GM21717 (cell line): ENCODE measurements around the gene CIAO3.

Experiments used
- ATAC-seq: cut with Tn5 transposase; IDR thresholded peaks from one replicate; pipeline ENCODE4 v1.9.1; 2021; ENCODE audit warnings: mild to moderate bottlenecking, moderate library complexity; ENCODE audit not compliant: unreplicated experiment

CIAO3 gene

DNA sequence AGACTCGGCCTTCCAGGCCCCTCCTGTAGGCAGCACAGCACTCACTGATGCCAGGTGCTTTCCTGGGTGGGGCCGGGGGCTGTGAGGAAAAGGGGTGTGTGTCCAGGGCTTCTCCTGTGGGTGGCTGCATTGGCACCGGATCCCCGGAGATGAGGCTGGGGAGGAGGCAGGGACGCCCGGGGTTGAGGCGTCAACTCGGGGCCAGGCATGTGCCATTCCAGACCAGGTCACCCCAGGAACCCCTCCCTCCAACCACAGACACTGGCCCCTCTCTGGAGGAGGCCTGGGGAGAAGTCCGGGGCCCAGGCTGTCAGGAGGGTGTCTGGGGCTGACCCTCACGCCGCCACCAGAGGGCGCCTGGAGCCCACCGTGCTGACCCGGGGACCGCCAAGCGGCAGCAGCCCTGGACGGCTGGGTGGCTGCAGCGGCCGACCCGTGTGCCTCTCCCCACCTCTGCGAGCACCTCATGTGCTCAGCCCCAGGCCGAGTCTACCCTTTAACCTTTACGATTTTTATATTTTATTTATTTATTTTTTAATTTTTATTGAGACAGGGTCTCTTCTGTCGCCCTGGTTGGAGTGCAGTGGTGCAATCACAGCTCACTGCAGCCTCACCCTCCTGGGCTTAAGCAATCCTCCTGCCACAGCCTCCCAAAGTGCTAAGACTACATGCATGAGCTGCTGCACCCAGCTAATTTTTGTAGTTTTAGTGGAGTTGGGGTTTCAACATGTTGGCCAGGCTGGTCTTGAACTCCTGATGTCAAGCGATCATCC lies 29.1 kb downstream of the CIAO3 start:
- no peak for ATAC-seq

DNA sequence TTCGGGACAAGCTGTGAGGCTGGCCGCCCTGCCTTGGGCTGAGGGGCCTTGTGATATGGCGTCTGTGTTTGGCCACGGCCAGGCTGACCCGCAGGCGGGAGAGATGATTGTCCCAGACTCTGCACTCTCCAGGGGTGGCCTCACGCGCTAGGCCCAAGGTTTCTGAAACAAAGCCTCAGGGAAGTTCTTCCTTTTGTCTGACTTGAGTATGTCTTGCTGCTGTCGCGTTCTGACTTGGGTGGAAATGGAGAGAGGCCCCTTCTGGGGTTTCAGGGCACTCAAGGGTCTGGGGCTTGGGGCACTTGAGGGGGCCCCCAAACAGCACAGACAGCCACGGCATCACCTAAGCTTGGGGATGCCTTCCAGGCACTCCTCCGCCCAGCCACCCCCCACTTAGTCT lies 29.7 kb downstream of the CIAO3 start:
- ATAC-seq, result no peak

DNA sequence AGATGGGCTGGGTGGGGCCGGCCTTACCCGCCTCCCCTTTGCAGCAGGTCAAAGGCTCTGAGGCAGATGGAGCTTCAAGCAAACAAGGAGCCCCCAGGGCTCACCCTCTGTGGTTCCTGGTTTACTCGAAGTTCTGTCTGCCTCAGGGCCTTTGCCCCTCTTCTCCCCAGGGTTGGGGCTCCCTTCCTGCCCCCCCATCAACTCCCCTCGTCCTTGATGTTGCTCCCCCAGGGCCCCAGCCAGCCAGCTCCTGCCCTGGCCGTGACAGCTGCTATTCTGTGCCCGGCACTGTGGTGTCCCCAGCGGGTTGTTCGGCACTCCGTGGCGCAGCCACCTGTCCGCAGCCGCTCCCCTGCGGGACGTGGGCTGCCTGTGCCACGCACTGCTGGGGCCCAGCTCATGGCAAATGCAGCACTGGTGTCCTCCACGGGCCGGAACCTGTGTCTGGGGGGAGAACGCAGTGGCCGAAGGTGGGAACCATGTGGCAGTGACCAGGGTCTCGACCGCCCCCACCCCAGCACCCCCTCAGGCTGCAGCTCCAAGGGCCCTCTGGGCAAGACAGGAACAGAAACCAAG lies 30.2 kb downstream of the CIAO3 start:
- ATAC-seq, result no peak

DNA sequence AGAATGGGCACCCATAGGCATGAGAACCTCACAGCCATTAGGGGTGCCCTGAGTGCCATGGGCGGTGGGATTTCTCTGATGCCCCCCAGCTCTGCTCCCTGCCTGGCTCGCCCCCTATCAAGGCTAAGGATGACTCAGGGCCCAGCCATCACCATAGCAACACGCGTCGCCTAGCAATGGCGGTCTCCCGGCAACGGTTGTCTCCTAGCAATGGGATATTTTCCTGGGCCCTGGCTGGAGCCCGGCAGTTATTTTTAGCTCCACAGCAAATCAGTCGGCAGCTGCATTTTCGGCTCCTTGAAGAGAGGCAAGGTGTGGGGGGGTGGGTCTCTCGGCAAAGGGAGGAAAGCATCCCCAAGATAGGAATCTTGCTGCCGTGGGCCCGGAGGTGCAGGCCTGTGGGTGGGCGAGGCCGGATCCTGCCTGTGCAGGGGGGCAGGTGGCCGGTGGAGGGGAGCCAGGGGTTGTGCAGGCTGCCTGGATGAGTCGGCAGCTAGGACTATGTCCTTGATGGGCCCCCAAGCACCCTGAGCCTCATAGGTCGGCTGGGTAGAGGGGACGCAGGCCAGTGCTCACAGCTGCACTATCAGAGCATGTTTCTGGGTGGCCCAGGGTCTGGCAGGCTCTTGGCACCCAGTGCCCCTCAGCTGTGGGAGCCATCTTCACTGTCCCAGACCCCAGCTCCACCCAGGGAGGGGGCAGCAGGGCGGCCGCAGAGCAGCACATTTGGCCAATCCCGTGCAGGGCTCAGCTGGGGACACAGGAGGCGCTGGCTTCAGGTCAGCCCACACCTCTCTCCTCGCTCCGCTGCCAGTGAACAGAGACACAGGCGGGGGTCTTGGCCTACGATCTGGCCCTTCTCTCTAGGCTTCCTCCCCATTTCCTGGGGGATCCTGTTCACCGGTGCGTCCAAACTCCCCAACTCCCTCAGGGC lies 31.0 kb downstream of the CIAO3 start:
- ATAC-seq, result no peak

DNA sequence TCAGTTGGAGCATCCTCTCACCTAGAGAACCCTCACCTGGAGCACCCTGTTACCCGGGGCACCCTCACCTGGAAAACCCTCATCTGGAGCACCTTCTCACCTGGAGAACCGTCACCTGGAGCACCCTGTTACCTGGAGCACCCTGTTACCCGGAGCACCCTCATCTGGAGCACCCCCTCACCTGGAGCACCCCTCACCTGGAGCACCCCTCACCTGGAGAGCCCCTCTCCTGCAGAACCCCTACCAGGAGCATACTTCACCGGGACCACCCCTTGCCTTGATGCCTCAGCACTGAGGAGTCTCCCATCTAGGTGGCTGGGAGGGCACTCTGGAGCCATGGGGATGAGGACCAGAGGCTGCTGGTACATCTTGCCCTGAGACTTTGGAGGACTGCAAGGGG lies 31.8 kb downstream of the CIAO3 start:
- no peak for ATAC-seq

DNA sequence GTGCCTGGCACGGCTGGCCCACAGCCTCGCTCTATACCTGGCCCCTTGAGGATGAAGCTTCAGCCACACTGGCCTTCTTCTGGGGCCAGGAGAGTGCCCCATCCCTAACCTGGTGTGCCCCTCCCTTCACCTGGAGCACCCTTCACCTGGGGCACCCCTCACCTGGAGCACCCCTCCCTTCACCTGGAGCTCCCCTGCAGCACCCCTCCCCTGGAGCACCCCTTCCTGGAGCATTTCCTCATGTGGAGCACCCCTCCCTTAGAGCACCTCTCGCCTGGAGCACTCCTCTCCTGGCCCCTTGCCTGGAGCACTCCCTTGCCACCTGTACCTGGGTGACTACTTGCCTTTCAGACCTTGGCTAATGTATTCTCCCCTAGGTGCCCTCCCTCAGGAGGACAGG lies 32.8 kb downstream of the CIAO3 start:
- no peak for ATAC-seq

DNA sequence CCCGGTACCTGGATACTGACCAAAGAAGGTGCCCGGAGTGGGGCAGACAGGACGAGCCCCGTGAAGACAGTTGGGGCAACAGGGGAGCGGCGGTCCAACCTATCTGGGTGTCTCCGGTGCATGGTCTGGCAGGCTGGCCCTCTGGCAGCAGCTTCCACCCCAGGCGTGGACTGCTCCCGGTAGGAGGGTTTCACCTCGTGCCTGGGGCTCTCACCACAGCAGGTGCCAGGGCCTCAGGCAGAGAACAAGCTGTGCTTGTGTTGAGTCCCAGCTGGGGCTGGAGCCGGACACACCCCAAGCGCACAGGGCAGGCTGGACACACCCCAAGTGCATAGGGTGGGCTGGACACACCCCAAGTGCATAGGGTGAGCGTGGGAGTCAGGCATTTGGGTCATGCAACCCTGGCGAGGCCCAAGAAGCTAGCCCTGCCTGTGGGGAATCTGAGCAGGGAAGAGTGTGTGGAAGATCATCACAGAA lies 33.7 kb downstream of the CIAO3 start:
- ATAC-seq, result no peak

DNA sequence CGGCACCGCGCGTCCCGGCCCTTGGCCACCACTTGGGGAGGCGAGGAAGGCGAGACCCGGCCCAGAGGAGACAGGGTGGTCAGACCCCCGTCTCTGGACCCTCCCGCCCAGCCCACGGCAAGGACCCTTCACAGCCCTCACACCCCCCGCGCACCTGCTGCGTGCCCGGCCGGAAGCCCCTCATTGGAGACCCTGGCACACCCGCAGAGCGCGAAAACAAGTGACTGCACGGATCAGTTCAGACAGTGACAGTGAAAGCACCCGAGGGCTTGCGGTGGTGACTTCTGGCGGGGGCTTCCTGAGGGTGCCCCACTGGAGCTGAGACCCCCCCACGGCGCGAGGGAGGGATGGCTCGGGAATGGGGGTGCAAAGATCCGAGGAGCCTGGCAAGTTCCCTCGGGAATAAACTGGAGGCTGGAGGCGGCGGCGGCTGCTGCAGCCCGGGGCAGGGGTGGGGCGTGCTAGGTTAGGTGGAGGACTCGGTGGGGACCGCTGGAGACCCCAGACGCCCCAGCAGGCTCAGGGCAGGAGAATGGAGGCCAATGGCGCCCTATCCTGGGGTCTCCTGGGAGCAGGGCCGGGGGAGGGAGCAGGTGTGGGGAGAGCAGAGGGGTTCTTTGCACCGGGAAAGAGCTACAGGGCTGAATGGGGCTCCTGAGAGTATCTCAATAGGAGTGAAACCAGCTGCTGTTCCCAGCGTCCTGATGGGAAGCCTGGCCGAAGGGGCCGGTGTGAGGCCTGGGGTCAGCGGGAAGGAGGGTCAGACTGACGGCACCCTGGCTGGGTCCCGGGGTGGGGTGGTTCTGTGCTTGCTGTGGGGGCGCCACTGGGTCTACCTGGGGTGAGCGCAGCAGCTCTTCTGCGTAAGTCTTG lies 34.4 kb downstream of the CIAO3 start:
- no peak for ATAC-seq

DNA sequence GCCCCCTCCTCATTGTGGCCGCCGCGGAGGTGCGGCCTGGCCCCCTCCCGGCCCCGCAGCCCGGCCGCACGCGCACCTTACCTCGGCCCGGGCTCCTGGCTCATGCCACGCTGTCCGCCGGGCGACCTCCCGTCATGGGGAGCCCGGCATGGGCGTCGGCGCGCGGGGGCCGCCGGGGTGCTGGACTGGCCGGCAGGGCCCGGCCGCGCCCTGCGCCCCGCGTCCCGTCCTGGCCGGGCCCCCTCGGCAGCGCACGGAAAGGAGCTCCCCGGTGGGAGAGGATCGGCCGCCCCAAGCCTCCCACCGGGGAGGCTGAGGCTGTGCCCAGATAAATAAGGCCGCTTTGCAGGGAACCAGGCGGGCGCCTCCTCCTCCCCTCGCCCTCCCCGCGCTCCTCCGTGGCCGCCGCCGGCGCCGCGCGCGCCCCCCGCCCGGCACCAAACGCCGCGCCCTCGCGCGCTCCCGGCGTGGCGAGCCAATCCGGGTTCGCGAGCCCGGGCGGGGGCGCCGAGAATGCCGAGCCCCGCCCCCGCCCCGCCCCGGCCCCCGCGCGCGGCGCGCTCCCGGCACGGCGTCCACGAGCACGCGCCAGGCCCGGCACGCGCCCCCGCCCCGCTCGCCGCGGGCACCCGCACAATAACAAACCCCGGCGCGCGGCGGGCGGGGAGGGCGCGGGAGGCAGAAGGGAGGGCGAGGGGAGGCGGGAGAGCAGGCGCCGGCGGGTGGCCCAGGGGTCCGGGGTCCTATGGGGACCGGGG lies 35.2 kb downstream of the CIAO3 start, which contains the start of gene FBXL16:
FBXL16 (minus strand) TSS at position 371 of the 758 bp plus-strand sequence. CDS start 8,396 bp downstream, outside the sequence.
- no peak for ATAC-seq

DNA sequence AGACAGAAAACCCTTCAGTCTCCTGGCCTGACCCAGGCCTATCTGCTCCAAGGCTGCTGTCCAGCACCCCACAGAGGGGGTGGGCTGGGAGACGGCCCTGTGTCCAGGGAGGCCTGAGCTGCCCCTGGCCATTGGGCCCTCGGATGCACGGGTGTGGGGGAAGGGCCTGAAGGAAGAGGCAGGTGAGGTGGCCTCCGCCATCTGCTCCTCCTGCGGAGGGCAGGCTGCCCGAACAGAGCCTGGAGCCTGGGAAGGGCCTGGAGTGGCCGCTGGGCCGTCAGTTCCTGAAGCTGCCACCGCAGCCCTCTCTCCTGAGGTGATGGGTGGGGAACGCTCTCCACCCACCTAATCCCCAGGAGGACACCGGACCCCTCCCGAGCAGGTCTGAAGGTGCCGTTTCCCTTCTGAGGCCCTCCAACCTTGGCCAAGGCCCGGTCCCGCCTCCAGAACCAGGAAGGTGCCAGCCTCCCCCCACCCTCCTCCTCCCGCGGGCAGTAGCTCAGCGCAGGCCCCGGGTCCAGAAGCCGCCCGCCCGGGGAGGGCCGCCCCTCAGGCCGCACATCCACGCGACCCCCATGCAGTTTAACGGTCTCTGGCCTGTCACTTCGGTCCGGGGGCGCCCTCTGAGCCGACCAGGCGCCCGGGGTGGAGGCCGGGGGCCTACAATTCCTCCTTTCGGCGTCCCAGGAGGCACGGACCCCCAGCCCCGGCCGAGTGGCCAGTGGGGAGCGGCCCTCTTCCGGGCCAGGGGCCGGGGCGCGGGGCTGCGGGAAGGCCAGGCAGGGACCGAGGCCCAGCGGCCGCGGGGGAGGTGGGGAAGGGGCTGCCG lies 36.0 kb downstream of the CIAO3 start:
- ATAC-seq, result no peak

DNA sequence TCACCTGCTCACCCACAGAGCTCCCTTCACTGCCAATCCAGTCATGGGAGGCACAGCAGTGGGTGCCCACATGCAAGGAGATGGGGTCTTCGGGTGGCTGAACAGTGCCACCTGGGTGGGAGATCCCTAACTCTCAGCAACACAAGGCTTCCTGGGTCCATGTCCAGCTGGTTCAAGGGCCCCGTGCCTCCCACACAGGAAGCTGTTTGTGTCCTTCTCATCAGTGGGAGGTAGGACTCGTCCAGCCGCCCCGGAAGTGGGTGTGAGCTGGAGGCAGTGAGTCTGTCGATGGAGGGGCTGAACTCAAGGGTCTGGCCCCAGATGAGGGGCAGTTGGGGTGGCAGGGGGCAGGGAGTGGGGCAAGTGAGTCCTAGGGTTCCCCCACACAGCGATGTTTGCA lies 36.8 kb downstream of the CIAO3 start:
- no peak for ATAC-seq

DNA sequence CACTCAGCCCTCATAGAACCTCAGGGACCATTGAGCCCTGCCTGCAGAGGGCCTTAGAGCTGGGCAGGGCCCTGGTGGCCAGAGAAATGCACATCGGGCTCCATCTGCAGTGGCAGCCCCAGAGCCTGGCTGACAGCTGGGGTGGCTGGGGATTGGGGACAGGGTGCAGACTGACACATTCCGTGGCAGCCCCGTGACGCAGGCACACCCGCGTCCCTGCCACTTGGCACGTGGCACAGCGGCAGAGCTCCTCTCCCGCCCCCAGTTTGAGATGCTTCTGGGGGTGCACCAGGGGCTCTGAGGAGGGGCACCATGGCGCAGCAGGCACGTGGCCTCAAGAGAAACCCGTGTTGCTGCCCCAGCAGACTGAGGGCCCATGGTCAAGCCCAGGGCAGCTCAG lies 37.4 kb downstream of the CIAO3 start:
- ATAC-seq, result no peak

DNA sequence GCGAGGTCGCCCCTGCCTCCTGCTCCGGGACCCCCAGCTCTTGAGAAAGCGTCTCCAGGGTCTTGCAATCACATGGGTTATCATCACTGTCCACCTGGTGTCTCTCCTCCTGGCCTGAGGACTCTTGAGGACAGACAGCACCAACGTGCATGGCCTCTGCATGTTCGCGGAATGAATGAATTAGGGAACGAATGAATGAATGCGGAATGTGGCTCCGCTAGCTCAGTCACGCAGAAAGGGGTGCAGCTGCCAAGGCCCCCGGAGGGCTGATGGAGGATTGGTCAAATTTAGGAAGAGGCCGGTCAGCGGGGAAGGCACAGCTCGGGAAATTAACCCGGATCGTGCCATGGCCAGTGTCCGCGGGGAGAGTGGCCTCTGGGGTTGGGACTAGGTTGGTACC lies 38.5 kb downstream of the CIAO3 start:
- no peak for ATAC-seq

DNA sequence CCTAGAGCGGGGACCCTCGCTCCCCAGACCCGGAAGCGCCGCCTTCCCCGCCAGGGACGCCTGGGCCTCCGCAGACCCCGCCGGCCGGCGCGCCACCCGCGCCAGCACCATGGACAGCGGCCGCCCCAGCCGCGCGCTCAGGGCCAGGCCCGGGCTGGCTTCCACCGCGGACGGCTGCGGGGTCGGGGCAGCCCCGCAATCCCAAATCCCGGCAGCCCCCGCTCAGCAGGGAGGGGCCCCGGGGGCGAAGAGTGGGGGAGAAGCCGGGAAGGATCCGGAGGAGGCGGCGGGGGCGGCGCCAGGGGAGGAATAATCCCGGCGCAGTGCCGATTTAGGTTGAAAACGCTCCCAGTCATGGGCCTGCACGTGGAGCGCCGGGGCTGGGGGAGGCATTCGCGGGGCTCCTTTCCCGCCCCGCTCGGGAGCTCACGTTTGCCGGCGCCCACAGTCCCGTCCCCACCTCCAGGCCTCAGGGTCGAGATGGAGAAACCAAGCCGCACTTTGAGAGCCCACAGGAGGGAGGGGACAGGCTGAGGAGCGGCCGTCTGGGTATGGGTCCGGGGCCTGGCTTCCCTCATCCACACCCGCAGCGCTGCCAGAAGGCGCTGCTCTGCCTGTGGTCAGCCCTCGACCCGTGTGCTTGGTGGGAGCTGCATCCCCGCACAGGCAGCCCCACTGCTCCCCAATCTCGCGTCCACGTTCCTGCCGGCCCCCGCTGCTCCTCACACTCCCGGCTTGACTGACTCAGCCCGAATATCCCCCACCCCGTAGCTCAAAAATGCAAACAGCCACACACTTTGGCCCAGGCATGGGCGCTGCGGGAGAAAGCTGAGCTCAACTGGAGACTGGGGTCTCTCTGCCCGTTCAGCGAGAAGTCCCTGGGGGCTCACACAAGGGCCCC lies 39.9 kb downstream of the CIAO3 start:
- no peak for ATAC-seq

DNA sequence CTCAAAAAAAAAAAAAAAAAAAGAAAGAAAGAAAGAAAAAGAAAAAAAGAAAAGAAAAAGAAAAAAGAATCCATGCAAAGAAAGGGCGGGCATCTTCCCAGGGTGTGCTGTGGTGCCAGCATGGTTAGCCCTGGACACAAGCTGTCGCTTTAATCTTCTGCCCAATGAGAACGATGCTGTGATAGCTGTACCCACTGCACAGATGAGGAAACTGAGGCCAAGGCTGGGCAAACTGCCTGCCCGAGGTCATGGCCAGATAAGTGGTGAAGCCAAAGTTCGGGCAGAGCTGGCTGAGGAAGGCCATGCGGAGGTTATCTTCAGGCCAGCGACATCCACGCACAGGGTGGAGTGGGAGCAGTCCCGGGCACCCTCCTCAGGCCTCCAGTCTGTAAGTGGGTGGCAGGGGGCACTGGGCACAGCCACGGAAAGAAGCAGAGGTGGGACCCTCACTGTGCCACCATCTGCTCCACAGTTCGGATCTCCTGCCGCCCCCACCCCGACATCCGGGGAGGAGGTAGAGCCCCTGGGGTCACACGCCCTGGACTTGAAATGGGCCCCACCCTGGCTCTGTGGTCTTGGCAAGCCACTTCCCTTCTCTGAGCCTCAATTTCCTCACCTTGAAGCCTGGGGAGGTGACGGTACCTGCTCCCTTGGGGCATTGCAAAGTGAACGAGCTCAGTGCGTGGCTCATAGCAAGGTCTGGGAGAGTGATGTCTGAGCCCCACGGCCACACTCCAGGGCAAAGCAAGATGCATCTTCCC lies 41.7 kb downstream of the CIAO3 start:
- no peak for ATAC-seq

DNA sequence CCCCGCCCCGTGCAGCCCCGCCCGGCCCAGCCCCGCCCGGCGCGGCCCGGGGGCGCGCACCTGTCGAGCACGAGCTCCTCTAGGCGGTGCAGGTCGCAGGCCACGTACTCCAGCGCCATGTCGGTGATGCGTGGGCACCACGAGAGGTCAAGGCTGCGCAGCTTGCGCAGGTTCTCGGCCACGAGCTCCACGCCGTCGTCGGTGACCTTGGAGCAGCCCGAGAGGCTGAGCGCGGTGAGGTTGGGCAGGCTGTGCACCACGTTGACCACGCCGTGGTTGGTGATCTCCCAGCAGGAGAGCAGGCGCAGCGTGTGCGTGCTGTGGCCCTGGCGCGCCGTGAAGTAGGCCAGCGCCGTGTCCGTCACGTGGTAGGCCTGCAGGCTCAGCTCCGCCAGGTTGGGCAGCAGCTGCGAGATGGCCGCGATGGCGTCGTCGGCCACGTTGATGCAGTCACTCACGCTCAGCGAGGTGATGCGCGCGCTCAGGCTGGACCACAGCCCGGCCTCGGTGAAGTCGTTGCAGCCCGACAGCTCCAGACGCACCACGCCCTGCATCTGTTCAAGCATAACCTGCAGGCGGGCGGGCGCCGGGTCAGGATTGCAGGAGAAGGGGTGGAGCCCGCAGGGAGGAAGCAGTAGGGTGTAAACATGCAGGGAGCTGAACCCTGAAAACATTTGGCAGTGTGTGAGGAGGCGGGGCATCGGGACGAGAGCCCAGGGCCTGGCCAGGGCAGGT lies 45.3 kb downstream of the CIAO3 start:
- no peak for ATAC-seq
